NCI-H128 (cell line): Measurements from ENCODE around the gene AP4E1.
"Not testable (repeated sequence)": the region's sequence is repeated elsewhere in the genome, so short reads cannot be mapped to it uniquely, and the experiment has no call there.

Source experiments
- DNase-seq: peaks from one replicate; lab custom pipeline; 2025; ENCODE audit not compliant: unreplicated experiment; lab: John Stamatoyannopoulos, UW

Gene AP4E1

DNA sequence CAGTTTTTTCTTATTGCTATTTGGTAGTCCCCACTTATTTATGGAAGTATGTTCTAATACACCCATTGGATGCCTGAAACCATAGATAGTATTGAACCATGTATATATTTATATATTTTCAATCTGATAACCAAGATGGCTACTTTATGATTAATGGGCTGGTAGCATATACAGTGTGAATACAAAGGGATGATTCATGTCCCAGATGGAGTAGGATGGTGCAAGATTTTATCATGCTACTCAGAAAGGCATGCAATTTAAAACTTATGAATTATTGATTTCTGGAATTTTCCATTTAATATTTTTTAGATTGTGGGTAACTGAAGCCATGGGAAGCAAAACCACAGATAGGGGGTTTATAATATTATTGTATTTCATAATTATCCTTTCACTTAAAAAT is 35.2 kb downstream of the AP4E1 start:
- no peak for DNase-seq

- DNase-seq, result no peak
Measured at GRCh38 chr15:50944672-50945071, 36.2 kb downstream of the AP4E1 start.

DNA sequence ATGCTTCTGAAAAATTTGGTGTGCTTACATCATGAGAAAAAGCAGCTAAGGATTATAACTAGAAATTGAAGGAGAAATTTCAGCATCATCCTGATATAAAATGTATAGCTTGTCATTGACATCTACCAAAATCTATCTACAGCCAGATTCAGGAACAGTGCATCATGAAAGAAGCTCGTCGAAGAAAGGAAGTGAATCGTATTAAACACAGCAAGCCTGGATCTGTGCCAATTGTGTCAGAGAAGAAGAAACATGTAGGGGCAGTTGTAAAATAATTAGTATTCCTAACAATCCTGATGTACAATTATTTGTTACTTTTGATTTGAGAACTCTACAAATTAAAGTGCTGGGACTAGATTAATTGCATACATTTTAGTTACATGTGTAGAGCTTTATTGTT is 37.2 kb downstream of the AP4E1 start:
- DNase-seq, result no peak

GRCh38 chr15:50950745-50951144 is 42.3 kb downstream of the AP4E1 start:
- not testable (repeated sequence) for DNase-seq

- DNase-seq, result no peak
Measured at GRCh38 chr15:50953302-50953701, 44.8 kb downstream of the AP4E1 start.

- DNase-seq, result not testable (repeated sequence)
Measured at GRCh38 chr15:50954837-50955236, 46.4 kb downstream of the AP4E1 start.

GRCh38 chr15:50959717-50960116 is 51.2 kb downstream of the AP4E1 start:
- DNase-seq, result no peak

GRCh38 chr15:50964075-50964474 is 55.6 kb downstream of the AP4E1 start:
- no peak for DNase-seq

DNA sequence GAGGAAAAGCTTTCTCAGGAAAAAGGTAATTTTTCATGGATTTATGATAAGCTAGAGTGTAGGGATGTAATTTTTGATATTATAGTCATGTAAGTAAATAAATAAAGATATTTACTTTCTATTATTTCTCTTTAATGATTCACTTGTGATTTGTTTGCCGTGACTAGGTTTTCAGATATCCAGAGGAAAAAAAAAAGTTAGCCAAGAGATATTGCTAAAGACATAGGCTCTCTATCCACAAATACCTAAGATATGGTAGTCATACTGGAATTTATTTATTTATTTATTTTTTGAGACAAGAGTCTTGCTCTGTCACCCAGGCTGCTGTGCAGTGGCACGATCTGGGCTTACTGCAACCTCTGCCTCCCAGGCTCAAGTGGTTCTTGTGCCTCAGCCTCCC is 59.9 kb downstream of the AP4E1 start:
- DNase-seq, result no peak

DNA sequence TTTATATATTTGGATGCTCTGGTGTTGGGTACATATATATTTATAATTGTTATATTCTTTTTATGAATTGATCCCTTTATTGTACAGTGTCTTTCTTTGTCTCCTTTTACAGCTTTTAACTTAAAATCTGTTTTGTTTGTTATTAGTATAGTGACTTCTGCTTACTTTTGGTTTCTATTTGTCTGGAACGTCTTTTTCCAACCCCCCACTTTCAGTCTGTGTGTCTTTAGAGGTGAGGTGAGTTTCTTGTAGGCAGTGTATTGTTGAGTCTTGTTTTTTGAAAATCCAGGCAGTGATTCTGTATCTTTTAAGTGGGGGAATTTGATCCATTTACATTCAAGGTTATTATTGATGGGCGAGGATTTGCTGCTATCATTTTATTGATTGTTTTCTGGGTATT is 62.0 kb downstream of the AP4E1 start:
- no peak for DNase-seq

DNA sequence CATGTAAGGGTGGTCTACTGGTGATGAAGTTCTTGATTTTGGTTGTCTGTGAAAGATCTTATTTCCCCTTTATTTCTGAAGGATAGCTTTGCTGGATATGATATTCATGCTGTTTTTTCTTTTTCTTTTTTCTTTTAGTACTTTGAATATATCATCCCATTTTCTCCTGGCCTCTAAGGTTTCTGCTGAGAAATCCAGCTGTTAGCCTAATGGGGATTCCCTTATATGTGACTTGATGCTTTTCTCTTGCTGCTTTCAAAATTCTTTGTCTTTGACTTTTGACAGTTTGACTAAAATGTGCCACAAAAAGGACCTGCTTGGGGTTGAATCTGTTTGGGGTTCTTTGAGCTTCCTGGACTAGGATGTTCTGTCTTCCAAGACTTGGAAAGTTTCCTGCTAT is 62.6 kb downstream of the AP4E1 start:
- DNase-seq, result no peak

DNA sequence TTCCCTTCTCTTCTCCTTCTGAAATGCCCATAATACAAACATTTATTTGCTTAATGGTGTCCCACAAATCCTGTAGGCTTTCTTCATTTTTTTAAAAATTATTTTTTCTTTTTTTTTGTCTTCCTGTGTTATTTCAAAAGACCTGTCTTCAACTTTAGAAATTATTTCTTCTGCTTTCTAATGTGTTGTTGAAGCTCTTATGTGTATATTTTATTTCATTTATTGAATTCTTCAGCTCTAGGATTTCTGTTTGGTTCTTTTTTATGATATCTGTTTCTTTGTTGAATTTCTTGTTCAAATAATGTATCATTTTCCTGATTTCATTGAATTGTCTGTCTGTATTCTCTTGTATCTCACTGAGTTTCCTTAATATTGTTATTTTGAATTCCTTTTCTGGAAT is 63.1 kb downstream of the AP4E1 start:
- DNase-seq, result no peak

DNA sequence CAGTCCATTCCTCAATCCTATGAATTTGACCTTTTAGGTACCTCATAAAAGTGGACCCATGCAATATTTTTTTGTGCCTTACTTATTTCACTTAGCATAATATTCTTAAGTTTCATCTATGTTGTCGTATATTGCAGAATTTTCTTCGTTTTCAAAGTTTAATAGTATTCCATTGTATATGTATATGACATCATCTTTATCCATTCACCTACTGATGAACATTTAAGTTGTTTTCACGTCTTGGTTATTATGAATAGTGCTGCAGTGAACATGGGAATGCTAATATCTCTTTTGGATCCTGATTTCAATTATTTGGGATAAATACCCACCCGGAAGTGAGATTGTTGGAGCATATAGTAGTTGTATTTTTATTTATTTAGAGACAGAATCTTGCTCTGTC is 65.1 kb downstream of the AP4E1 start:
- no peak for DNase-seq

GRCh38 chr15:50977162-50977561 is 68.7 kb downstream of the AP4E1 start:
- DNase-seq, result no peak

GRCh38 chr15:50978580-50978979 is 70.1 kb downstream of the AP4E1 start:
- DNase-seq, result no peak

DNA sequence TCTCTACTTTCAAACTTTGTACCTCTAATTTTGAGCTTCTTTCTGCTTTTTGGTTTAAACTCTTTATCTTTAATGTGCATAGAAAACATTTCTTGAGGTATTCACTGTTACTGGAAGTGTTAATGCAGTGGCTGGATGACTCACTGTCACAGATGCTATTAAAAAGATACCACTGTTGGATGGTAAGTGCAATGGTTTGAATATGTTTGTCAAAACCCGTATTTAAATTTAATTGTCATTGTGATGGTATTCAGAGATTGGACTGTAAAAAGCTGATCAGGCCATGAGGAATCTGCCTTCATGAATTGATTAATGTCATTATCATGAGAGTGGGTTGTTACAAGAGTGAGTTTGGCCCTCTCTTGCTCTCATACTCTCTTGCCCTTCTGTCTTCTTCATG is 70.6 kb downstream of the AP4E1 start:
- DNase-seq, result no peak

DNA sequence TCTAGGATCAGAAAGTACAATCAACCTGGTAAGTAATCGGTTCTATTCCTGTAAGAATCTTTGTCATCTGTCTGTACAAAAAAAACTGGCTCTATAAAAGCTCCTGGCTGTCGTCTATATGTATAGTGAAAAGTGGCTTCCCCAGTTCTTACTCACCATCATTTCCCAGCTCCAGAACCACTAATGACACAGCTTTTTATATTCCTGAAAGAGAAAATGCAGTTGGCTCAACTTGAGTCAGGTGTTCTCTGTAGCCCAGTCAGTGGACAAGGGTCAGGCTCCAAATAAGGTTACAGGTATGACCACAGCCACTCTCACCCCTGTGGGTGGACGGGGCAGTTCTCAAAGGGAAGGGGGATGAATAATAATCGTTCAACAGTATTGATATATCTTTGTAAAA is 85.1 kb downstream of the AP4E1 start:
- DNase-seq, result no peak

- DNase-seq, result no peak
Measured at GRCh38 chr15:50996641-50997040, 88.2 kb downstream of the AP4E1 start.

DNA sequence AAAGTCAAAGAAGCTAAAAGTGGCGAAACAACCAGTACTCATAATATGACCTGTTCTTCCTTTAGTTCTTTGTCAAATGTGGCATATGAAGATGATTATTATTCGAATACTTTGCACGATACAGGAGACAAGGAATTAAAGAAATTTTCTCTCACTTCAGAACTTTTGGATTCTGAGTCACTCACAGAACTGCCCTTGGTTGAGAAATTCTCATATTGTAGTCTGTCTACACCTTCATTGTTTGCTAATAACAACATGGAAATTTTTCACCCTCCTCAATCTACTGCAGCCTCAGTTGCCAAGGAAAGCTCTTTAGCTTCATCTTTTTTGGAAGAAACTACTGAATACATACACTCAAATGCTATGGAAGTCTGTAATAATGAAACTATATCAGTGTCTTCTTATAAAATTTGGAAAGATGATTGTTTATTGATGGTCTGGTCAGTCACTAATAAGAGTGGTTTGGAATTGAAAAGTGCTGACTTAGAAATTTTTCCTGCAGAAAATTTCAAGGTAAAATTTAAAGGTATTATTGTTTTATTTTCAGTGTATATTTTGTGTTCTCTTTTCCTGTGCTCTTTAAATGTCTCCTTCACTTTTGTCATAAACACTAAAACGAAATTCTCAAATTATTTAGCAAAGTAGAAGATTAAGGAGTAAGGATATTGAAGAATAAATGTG is 89.0 kb downstream of the AP4E1 start:
- no peak for DNase-seq

- no peak for DNase-seq
Measured at GRCh38 chr15:51004103-51004551, 95.6 kb downstream of the AP4E1 start.

DNA sequence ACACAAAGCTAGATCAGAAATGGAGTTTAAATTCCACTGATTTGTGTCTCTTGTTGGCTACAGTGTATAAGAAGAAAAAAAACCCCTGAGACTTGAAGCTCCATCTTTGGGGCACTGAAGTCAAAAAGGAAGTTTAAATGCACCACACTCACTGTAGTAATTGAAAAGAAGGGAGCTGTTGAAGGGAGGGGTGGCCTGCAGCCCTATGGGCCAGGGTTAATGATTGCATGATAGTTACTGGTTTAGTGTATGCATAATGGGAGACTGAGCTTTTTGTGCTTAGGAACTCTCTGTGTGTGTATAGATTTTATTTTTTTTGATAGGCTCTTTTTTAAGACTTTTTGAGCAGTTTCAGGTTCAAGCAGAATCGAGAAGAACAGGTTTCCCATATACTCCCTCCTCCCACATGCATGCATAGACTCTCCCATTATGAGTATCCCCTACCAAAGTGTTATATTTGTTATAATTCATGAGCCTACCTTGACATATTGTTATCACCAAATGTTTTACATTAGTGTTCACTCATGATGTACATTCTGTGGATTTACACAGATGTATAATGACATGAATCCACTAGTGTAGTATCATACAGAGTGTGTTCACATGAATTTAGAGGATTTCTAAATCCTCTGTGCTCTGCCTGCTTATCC is 98.0 kb downstream of the AP4E1 start:
- DNase-seq, result no peak

DNA sequence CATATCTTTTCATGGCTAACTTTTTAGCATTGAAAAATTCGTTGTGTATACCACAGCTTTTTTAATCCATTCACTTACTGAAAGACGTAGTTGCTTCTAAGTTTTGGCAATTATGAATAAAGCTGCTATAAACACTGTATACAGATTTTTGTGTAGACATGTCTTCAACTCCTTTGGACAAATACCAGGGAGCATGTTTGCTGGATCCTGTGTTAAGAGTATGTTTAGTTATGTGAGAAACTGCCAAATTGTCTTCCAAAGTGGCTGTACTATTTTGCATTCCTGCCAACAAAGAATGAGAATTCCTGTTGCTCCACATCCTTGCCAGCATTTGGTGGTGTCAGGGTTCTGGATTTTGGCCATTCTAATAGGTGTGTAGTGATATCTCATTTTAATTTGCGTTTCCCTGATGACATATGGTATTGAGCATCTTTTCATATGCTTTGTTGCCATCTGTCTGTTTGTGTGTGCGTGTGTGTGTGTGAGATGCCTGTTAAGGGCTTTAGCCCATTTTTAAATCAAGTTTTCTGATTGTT is 98.7 kb downstream of the AP4E1 start:
- DNase-seq, result no peak

DNA sequence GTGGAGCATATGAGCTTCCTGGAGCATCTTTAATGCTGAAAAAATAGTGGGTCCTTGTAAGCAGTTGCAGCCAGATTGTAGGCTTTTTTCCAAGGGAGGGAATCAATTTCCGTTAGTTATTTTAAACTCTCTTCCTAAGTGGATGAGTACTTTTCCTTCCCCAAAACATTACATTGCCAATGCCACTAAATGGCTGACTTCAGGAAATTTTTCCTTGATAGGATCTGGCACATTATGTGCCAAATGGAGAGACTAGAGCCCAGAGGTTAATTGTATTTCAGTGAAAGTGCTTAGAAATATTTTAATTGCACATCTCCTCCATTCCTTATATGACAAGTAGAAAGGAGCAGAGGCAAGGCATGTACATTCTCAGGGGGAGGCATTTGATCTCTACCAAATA is 102.7 kb downstream of the AP4E1 start:
- no peak for DNase-seq
